Endothelial cell of umbilical vein (primary cell): ENCODE data around the gene C4orf17. TPM values are rescaled to one million over a fixed set of nuclear protein-coding genes. Genes with fewer than 3 reads are reported as not detected.

Experiments
- BruUV-seq: library from RNA; stranded (reverse); fragments of 400-500 nt; replicated peaks from 2 replicates; lab custom pipeline; 2021; lab: Mats Ljungman, UMichigan
- CTCF ChIA-PET: fragments of 300-600, 350-600 bp; sonication (Branson Sonifier 250); formaldehyde crosslinking; loops from one replicate; lab custom pipeline; 2021; ENCODE audit warnings: antibody characterized with exemption, inconsistent platforms; lab: Charles Lee
- POLR2A ChIA-PET: fragments of 300-600, 350-600 bp; sonication (Branson Sonifier 250); formaldehyde crosslinking; loops from one replicate; lab custom pipeline; 2021; ENCODE audit warnings: antibody characterized with exemption, inconsistent platforms; lab: Charles Lee
- DNase-seq: peaks from one replicate; pipeline ENCODE4 v3.0.0-alpha.2; 2011; ENCODE audit warnings: low read depth, low spot score
- FAIRE-seq: peaks from 2 replicates; lab custom pipeline; 2011; peaks lifted over from hg19 to GRCh38; lab: Jason Lieb, UNC
- H2AFZ ChIP-seq: 2 replicates; pipeline ENCODE4 v1.6.0; 2012; ENCODE audit warnings: low read depth, low read length, control low read depth, inconsistent platforms
- H3K27ac ChIP-seq: 2 replicates; pipeline ENCODE4 v1.5.1; 2011; ENCODE audit warnings: low read depth, mild to moderate bottlenecking, control low read depth, low read length, moderate library complexity; ENCODE audit not compliant: insufficient read depth
- H3K27me3 ChIP-seq, 2 experiments: 2 replicates each; pipeline versions ENCODE4 v1.6.0 to v1.6.1; 2011; ENCODE audit warnings: low read length in 2 of 2, mixed read lengths in 1 of 2; ENCODE audit not compliant: control insufficient read depth in 2 of 2, insufficient read depth in 2 of 2
- H3K36me3 ChIP-seq, 2 experiments: 2 replicates in 1 of 2; 3 replicates in 1 of 2; pipeline ENCODE4 v1.5.1; 2011; ENCODE audit warnings: low read length in 2 of 2, mild to moderate bottlenecking in 1 of 2, moderate library complexity in 1 of 2; ENCODE audit not compliant: control insufficient read depth in 2 of 2, insufficient read depth in 2 of 2; ENCODE audit errors: extremely low read depth in 1 of 2
- H3K4me1 ChIP-seq: 3 replicates; pipeline ENCODE4 v1.5.1; 2011; ENCODE audit warnings: mild to moderate bottlenecking, low read length; ENCODE audit not compliant: control insufficient read depth, insufficient read depth; ENCODE audit errors: extremely low read depth
- H3K4me2 ChIP-seq: 2 replicates; pipeline ENCODE4 v1.6.1; 2011; ENCODE audit warnings: low read length, control low read depth, mixed read lengths; ENCODE audit not compliant: insufficient read depth
- H3K4me3 ChIP-seq, 3 experiments: fragments of 200-600 bp in 1 of 3; sonication (generic), shearing (Covaris generic) in 1 of 3; replicated peaks in 1 of 3; 2 replicates each; pipeline ENCODE4 v1.5.1; 2011 to 2016; ENCODE audit warnings: control low read depth in 3 of 3, low read length in 3 of 3, mild to moderate bottlenecking in 2 of 3, inconsistent platforms in 1 of 3, low read depth in 1 of 3, moderate library complexity in 1 of 3; ENCODE audit not compliant: insufficient read depth in 1 of 3
- H3K79me2 ChIP-seq: 2 replicates; pipeline ENCODE4 v1.6.0; 2012; ENCODE audit warnings: low read length, inconsistent platforms; ENCODE audit not compliant: control insufficient read depth, insufficient read depth
- H3K9ac ChIP-seq: replicated peaks from 2 replicates; pipeline ENCODE3; 2011; ENCODE audit warnings: low read length, control low read depth; ENCODE audit not compliant: insufficient read depth; ENCODE audit errors: extremely low read depth
- H3K9me1 ChIP-seq: replicated peaks from 3 replicates; pipeline ENCODE4 v1.6.0; 2011; ENCODE audit warnings: mild to moderate bottlenecking, low read length; ENCODE audit not compliant: control insufficient read depth, insufficient read depth; ENCODE audit errors: extremely low read depth
- H3K9me3 ChIP-seq: replicated peaks from 2 replicates; pipeline ENCODE4 v1.5.1; 2012; ENCODE audit warnings: low read length, inconsistent platforms; ENCODE audit not compliant: control insufficient read depth, insufficient read depth
- H4K20me1 ChIP-seq: replicated peaks from 2 replicates; pipeline ENCODE3; 2011; ENCODE audit warnings: mild to moderate bottlenecking, low read length; ENCODE audit not compliant: control insufficient read depth, insufficient read depth; ENCODE audit errors: extremely low read depth
- EZH2 ChIP-seq: IDR thresholded peaks from 2 replicates; pipeline ENCODE4 v1.6.1; 2012; ENCODE audit warnings: borderline replicate concordance, low read depth, mild to moderate bottlenecking, moderate library complexity, low read length, inconsistent platforms; ENCODE audit not compliant: severe bottlenecking
- FOS ChIP-seq: IDR thresholded peaks from 2 replicates; pipeline ENCODE4 v1.6.1; 2011; ENCODE audit warnings: mild to moderate bottlenecking, low read length, moderate library complexity, borderline replicate concordance; ENCODE audit not compliant: insufficient read depth
- GATA2 ChIP-seq: IDR thresholded peaks from 2 replicates; pipeline ENCODE4 v1.7.0; 2011; ENCODE audit warnings: low read depth, mild to moderate bottlenecking, moderate library complexity, mixed read lengths, low read length; ENCODE audit not compliant: insufficient read length, insufficient read depth
- JUN ChIP-seq: IDR thresholded peaks from 2 replicates; pipeline ENCODE4 v1.6.1; 2011; ENCODE audit warnings: borderline replicate concordance, low read depth; ENCODE audit not compliant: insufficient read length, insufficient read depth
- MYC ChIP-seq: IDR thresholded peaks from one replicate; pipeline ENCODE4 v1.6.1; 2011; ENCODE audit warnings: mild to moderate bottlenecking, low read depth, low read length
- POLR2A ChIP-seq: IDR thresholded peaks from 2 replicates; pipeline ENCODE4 v1.6.1; 2012; ENCODE audit warnings: low read depth, mild to moderate bottlenecking, control low read depth, low read length
- POLR2AphosphoS5 ChIP-seq: IDR thresholded peaks from 2 replicates; pipeline ENCODE4 v1.6.1; 2012; ENCODE audit warnings: low read depth, mild to moderate bottlenecking, control low read depth, low read length, moderate library complexity; ENCODE audit not compliant: insufficient read depth
- dilution Hi-C: fragments of 300-500 bp; cut with MboI; formaldehyde crosslinking; loops from one replicate; pipeline ENCODE4 v1.15.0; 2019; ENCODE audit warnings: low sequenced_read_pairs; ENCODE audit not compliant: extremely low pct_ligation_motif_present
- intact Hi-C: fragments of 100-400 bp; cut with micrococcal nuclease; formaldehyde crosslinking; loops from one replicate; pipeline ENCODE4 v1.10.0; 2022
- polyA plus RNA-seq, 4 experiments: library from polyadenylated mRNA; depleted of rRNA in 3 of 4; stranded (reverse) in 3 of 4; unstranded in 1 of 4; fragments of >200 nt; gene quantifications; 2 replicates each; pipeline versions ENCODE4 v1.2.1 to v1.2.3, GENCODE V29; 2011 to 2012; ENCODE audit warnings: missing spikeins in 1 of 4
- total RNA-seq: library from RNA; stranded (reverse); gene quantifications from 2 replicates; pipeline ENCODE4 v1.2.3, GENCODE V29; 2021
- TF ChIP-seq, protein P1 (sequence below): IDR thresholded peaks from 2 replicates; pipeline ENCODE4 v1.6.1; 2011; ENCODE audit not compliant: insufficient read depth, insufficient read length
- TF ChIP-seq, protein P2 (sequence below), 2 donors: IDR thresholded peaks; 1 replicate in 1 of 2; 2 replicates in 1 of 2; pipeline ENCODE4 v1.5.1; 2011; ENCODE audit warnings: low read length in 2 of 2, mild to moderate bottlenecking in 2 of 2, moderate library complexity in 2 of 2, control low read depth in 1 of 2, inconsistent platforms in 1 of 2, low read depth in 1 of 2; ENCODE audit not compliant: insufficient read depth in 1 of 2; ENCODE audit errors: extremely low read depth in 1 of 2

C4orf17 gene
- total and polyA plus RNA-seq, 2 donors (not counting 3 experiments of a cell fraction or from before 2014, with no cell fraction given): not detected

DNA sequence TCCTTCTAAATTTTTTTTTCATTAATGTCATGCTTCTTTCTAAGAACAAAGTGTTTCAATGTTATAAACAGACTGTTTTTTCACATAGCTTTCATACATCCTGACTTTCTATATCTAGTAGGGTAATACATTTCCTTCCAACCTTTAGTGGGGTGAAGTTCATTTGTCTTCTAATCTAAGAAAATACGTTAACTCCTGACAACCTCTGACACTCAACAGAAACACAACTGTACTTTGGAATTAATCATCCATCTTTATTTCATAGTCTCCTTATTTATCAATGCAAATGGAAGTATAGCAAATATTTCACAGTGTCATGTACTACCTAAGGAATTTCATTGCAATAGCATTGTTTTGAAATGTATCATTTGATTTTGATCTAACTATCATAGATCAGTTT is 61.1 kb downstream of the C4orf17 start:
- Histone ChIP-seq H3K9me3 (no peaks in the 10 kb centered on the region), H3K9me1 (no peaks in the 10 kb centered on the region), H2AFZ (no peak overlapping the region), H3K79me2 (no peaks in the 10 kb centered on the region), H3K36me3 (no peaks in the 10 kb centered on the region), H3K4me1 (no peaks in the 10 kb centered on the region), H3K9ac (no peak overlapping the region), H3K4me2 (no peak overlapping the region), H4K20me1 (no peaks in the 10 kb centered on the region), H3K27me3 (peaks cover 6 to 39% of the 10 kb centered on the region in 2 experiments), H3K27ac (no peak overlapping the region), H3K4me3 (no peak overlapping the region)
- FAIRE-seq: no peak
- DNase-seq: no peak
- TF ChIP-seq POLR2AphosphoS5 (no peak), JUN (no peak), MYC (no peak), FOS (no peak), EZH2 (no peak), POLR2A (no peak), GATA2 (no peak)
- TF ChIP-seq, protein P1, sequence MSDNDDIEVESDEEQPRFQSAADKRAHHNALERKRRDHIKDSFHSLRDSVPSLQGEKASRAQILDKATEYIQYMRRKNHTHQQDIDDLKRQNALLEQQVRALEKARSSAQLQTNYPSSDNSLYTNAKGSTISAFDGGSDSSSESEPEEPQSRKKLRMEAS: no peak
- TF ChIP-seq, protein P2, sequence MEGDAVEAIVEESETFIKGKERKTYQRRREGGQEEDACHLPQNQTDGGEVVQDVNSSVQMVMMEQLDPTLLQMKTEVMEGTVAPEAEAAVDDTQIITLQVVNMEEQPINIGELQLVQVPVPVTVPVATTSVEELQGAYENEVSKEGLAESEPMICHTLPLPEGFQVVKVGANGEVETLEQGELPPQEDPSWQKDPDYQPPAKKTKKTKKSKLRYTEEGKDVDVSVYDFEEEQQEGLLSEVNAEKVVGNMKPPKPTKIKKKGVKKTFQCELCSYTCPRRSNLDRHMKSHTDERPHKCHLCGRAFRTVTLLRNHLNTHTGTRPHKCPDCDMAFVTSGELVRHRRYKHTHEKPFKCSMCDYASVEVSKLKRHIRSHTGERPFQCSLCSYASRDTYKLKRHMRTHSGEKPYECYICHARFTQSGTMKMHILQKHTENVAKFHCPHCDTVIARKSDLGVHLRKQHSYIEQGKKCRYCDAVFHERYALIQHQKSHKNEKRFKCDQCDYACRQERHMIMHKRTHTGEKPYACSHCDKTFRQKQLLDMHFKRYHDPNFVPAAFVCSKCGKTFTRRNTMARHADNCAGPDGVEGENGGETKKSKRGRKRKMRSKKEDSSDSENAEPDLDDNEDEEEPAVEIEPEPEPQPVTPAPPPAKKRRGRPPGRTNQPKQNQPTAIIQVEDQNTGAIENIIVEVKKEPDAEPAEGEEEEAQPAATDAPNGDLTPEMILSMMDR (IDR thresholded peaks at IDR 0.05; ENCODE audit: extremely low read depth in 1 of 2, insufficient read depth in 1 of 2, low read depth in 1 of 2, low read length in 2 of 2): no peak
- CTCF ChIA-PET: interaction anchor here (1.1 kb wide), 1 partner anchor 9 kb away, joined by 3 read pairs; the partner anchor contains the start of gene TRMT10A
- intact Hi-C loops (loop anchor here (10.0 kb wide), 1 partner anchor 1273 kb away; no protein-coding TSS in a partner anchor), dilution Hi-C loops (no loop called here)
- POLR2A ChIA-PET: no interaction called here
- BruUV-seq: no TSS peak
